NCI-H748 (cell line): ENCODE results near the gene KIRREL3.
A peak's percentile ranks its signal among the peaks of the same experiment; 100 is the strongest.

ENCODE experiments used
- DNase-seq: peaks from one replicate; lab custom pipeline; 2025; ENCODE audit not compliant: unreplicated experiment; lab: John Stamatoyannopoulos, UW

The KIRREL3 gene

GRCh38 chr11:126611438-126611837 lies 389.1 kb downstream of the KIRREL3 start:
- DNase-seq, result no peak

GRCh38 chr11:126608658-126609057 lies 391.9 kb downstream of the KIRREL3 start:
- peak; percentile 34 for DNase-seq

GRCh38 chr11:126607776-126608541 lies 392.6 kb downstream of the KIRREL3 start:
- DNase-seq, result peak; percentile 80

- DNase-seq, result peak; percentile 67
Measured at GRCh38 chr11:126607374-126607773, 393.2 kb downstream of the KIRREL3 start.

GRCh38 chr11:126606484-126606883 lies 394.1 kb downstream of the KIRREL3 start:
- DNase-seq, result no peak

GRCh38 chr11:126604461-126604860 lies 396.1 kb downstream of the KIRREL3 start:
- no peak for DNase-seq

- DNase-seq, result peak; percentile 10
Measured at GRCh38 chr11:126603486-126603885, 397.1 kb downstream of the KIRREL3 start.

GRCh38 chr11:126602993-126603392 lies 397.6 kb downstream of the KIRREL3 start:
- no peak for DNase-seq

GRCh38 chr11:126602349-126602940 lies 398.1 kb downstream of the KIRREL3 start:
- no peak for DNase-seq

GRCh38 chr11:126601550-126602215 lies 398.9 kb downstream of the KIRREL3 start:
- DNase-seq, result peak; percentile 87

GRCh38 chr11:126601136-126601535 lies 399.4 kb downstream of the KIRREL3 start:
- peak; percentile 74 for DNase-seq

GRCh38 chr11:126599217-126599897 lies 401.2 kb downstream of the KIRREL3 start:
- DNase-seq, result no peak

GRCh38 chr11:126598344-126599216 lies 402.0 kb downstream of the KIRREL3 start:
- no peak for DNase-seq

GRCh38 chr11:126597041-126597440 lies 403.5 kb downstream of the KIRREL3 start:
- no peak for DNase-seq

- no peak for DNase-seq
Measured at GRCh38 chr11:126596474-126596873, 404.1 kb downstream of the KIRREL3 start.

GRCh38 chr11:126595560-126595959 lies 405.0 kb downstream of the KIRREL3 start:
- DNase-seq, result no peak

- DNase-seq, result no peak
Measured at GRCh38 chr11:126594921-126595367, 405.6 kb downstream of the KIRREL3 start.

- peak; percentile 88 for DNase-seq
Measured at GRCh38 chr11:126592496-126593410, 407.8 kb downstream of the KIRREL3 start.

- DNase-seq, result no peak
Measured at GRCh38 chr11:126591966-126592489, 408.5 kb downstream of the KIRREL3 start.
